H9 (cell line): ENCODE results near the gene RNF32. TPM values are rescaled to one million over a fixed set of nuclear protein-coding genes. Genes with fewer than 3 reads are reported as not detected.

Experiments
- DNase-seq: peaks from one replicate; pipeline ENCODE4 v3.0.0-alpha.2; 2017
- H2AFZ ChIP-seq: one replicate; pipeline ENCODE4 v1.6.1; 2013; ENCODE audit warnings: mild to moderate bottlenecking, low read length, control low read depth, moderate library complexity
- H2AK5ac ChIP-seq: 2 replicates; pipeline ENCODE4 v1.6.1; 2013; ENCODE audit warnings: low read length, control low read depth, mixed read lengths; ENCODE audit not compliant: insufficient read length
- H2BK120ac ChIP-seq: one replicate; pipeline ENCODE4 v1.6.1; 2013; ENCODE audit warnings: low read depth, mild to moderate bottlenecking, low read length, control low read depth, inconsistent platforms; ENCODE audit not compliant: poor library complexity, severe bottlenecking
- H2BK12ac ChIP-seq: 2 replicates; pipeline ENCODE4 v1.6.1; 2013; ENCODE audit warnings: low read length, control low read depth, mixed read lengths, low read depth; ENCODE audit not compliant: insufficient read length
- H2BK15ac ChIP-seq: 2 replicates; pipeline ENCODE4 v1.6.1; 2013; ENCODE audit warnings: low read depth, low read length, control low read depth
- H2BK20ac ChIP-seq: one replicate; pipeline ENCODE4 v1.6.1; 2013; ENCODE audit warnings: low read depth, mild to moderate bottlenecking, low read length, control low read depth, inconsistent platforms; ENCODE audit not compliant: poor library complexity, severe bottlenecking
- H2BK5ac ChIP-seq: 2 replicates; pipeline ENCODE4 v1.6.1; 2013; ENCODE audit warnings: low read length, control low read depth, mixed read lengths; ENCODE audit not compliant: insufficient read length
- H3K14ac ChIP-seq: 2 replicates; pipeline ENCODE4 v1.6.1; 2013; ENCODE audit warnings: low read length, control low read depth; ENCODE audit not compliant: insufficient read depth
- H3K18ac ChIP-seq: 2 replicates; pipeline ENCODE4 v1.6.1; 2013; ENCODE audit warnings: low read depth, mild to moderate bottlenecking, mixed read lengths, low read length, control low read depth; ENCODE audit not compliant: insufficient read length
- H3K23ac ChIP-seq: 2 replicates; pipeline ENCODE4 v1.6.1; 2013; ENCODE audit warnings: low read length, control low read depth, mixed read lengths, low read depth; ENCODE audit not compliant: insufficient read length
- H3K23me2 ChIP-seq: 2 replicates; pipeline ENCODE4 v1.6.1; 2013; ENCODE audit warnings: low read depth, mild to moderate bottlenecking, mixed read lengths, low read length, control low read depth; ENCODE audit not compliant: insufficient read length, poor library complexity, severe bottlenecking
- H3K27ac ChIP-seq: 2 replicates; pipeline ENCODE4 v1.5.1; 2013; ENCODE audit warnings: low read length, control low read depth, mixed read lengths, low read depth; ENCODE audit not compliant: insufficient read length
- H3K27me3 ChIP-seq: 2 replicates; pipeline ENCODE4 v1.6.1; 2013; ENCODE audit warnings: low read length, control low read depth, inconsistent platforms; ENCODE audit not compliant: insufficient read depth
- H3K4ac ChIP-seq: 2 replicates; pipeline ENCODE4 v1.6.1; 2013; ENCODE audit warnings: low read depth, mild to moderate bottlenecking, control low read depth, inconsistent platforms, low read length, moderate library complexity
- H3K4me1 ChIP-seq: 2 replicates; pipeline ENCODE4 v1.6.1; 2013; ENCODE audit warnings: low read length, control low read depth, inconsistent platforms; ENCODE audit not compliant: insufficient read depth
- H3K4me2 ChIP-seq: 2 replicates; pipeline ENCODE4 v1.6.1; 2013; ENCODE audit warnings: low read length, control low read depth, mixed read lengths; ENCODE audit not compliant: insufficient read length, insufficient read depth
- H3K56ac ChIP-seq: 2 replicates; pipeline ENCODE4 v1.6.1; 2013; ENCODE audit warnings: low read depth, mild to moderate bottlenecking, mixed read lengths, low read length, control low read depth; ENCODE audit not compliant: insufficient read length
- H3K79me1 ChIP-seq: 2 replicates; pipeline ENCODE4 v1.6.1; 2013; ENCODE audit warnings: low read depth, mild to moderate bottlenecking, moderate library complexity, low read length, control low read depth, inconsistent platforms; ENCODE audit not compliant: insufficient read depth, poor library complexity, severe bottlenecking
- H3K79me2 ChIP-seq: 2 replicates; pipeline ENCODE4 v1.6.1; 2013; ENCODE audit warnings: low read length, control low read depth, inconsistent platforms; ENCODE audit not compliant: insufficient read depth
- H3K9ac ChIP-seq: 2 replicates; pipeline ENCODE4 v1.6.1; 2013; ENCODE audit warnings: low read length, control low read depth, mixed read lengths; ENCODE audit not compliant: insufficient read length; ENCODE audit errors: extremely low read depth
- H3K9me3 ChIP-seq: one replicate; pipeline ENCODE4 v1.6.1; 2013; ENCODE audit warnings: low read depth, low read length, inconsistent platforms; ENCODE audit not compliant: control insufficient read depth
- H3T11ph ChIP-seq: one replicate; pipeline ENCODE4 v1.6.1; 2013; ENCODE audit warnings: mild to moderate bottlenecking, low read length, control low read depth, inconsistent platforms
- H4K20me1 ChIP-seq: one replicate; pipeline ENCODE4 v1.6.1; 2013; ENCODE audit not compliant: control insufficient read depth, insufficient read length, insufficient read depth
- H4K5ac ChIP-seq: 2 replicates; pipeline ENCODE4 v1.6.1; 2013; ENCODE audit warnings: low read depth, mild to moderate bottlenecking, mixed read lengths, low read length, control low read depth; ENCODE audit not compliant: insufficient read length
- H4K8ac ChIP-seq: replicated peaks from 2 replicates; pipeline ENCODE4 v1.6.1; 2013; ENCODE audit warnings: low read length, control low read depth, mixed read lengths, low read depth; ENCODE audit not compliant: insufficient read length
- H4K91ac ChIP-seq: 2 replicates; pipeline ENCODE4 v1.6.1; 2013; ENCODE audit warnings: low read depth, mild to moderate bottlenecking, moderate library complexity, mixed read lengths, low read length, control low read depth; ENCODE audit not compliant: insufficient read length
- H3K27ac Mint-ChIP-seq, 3 experiments: 2 replicates in 2 of 3; 3 replicates in 1 of 3; pipeline ENCODE4 v1.8.0; 2020 to 2021; ENCODE audit warnings: mixed read lengths in 3 of 3, mild to moderate bottlenecking in 1 of 3, moderate library complexity in 1 of 3
- H3K27me3 Mint-ChIP-seq: 2 replicates; pipeline ENCODE4 v1.8.0; 2021; ENCODE audit warnings: low read depth, mild to moderate bottlenecking, moderate library complexity, mixed read lengths
- H3K36me3 Mint-ChIP-seq, 3 experiments: 2 replicates in 2 of 3; 3 replicates in 1 of 3; pipeline ENCODE4 v1.8.0; 2020 to 2021; ENCODE audit warnings: low read depth in 3 of 3, mixed read lengths in 3 of 3; ENCODE audit not compliant: insufficient read depth in 1 of 3
- H3K4me1 Mint-ChIP-seq, 2 experiments: 2 replicates each; pipeline ENCODE4 v1.8.0; 2020; ENCODE audit warnings: mixed read lengths in 2 of 2
- H3K4me3 Mint-ChIP-seq, 2 experiments: 2 replicates in 1 of 2; 3 replicates in 1 of 2; pipeline ENCODE4 v1.8.0; 2020 to 2021; ENCODE audit warnings: mild to moderate bottlenecking in 2 of 2, mixed read lengths in 2 of 2, moderate library complexity in 1 of 2
- H3K9me3 Mint-ChIP-seq, 2 experiments: 2 replicates in 1 of 2; 3 replicates in 1 of 2; pipeline ENCODE4 v1.8.0; 2020; ENCODE audit warnings: mild to moderate bottlenecking in 2 of 2, mixed read lengths in 2 of 2, moderate library complexity in 1 of 2
- WGBS: extraction: QIAGEN DNeasy Blood & Tissue Kit; methylation state at CpG from one replicate; pipeline ENCODE4 v1.1.7; 2013; ENCODE audit warnings: missing lambda C conversion rate, low lambda C conversion rate, mixed read lengths; ENCODE audit not compliant: insufficient read length; ENCODE audit errors: extremely low coverage; 5-methylcytosine and 5-hydroxymethylcytosine counted together
- total RNA-seq: library from RNA; stranded (reverse); gene quantifications from 2 replicates; pipeline ENCODE4 v1.2.1, GENCODE V29; 2021
- TF ChIP-seq, protein P1 (sequence below): fragments of 200-600 bp; sonication (generic); conservative IDR thresholded peaks from 3 replicates; pipeline ENCODE4 v1.8.0; 2021; ENCODE audit warnings: antibody characterized with exemption, mild to moderate bottlenecking

Gene RNF32
- total RNA-seq, 1 experiment from 2014 or later, result 0.90 TPM

DNA sequence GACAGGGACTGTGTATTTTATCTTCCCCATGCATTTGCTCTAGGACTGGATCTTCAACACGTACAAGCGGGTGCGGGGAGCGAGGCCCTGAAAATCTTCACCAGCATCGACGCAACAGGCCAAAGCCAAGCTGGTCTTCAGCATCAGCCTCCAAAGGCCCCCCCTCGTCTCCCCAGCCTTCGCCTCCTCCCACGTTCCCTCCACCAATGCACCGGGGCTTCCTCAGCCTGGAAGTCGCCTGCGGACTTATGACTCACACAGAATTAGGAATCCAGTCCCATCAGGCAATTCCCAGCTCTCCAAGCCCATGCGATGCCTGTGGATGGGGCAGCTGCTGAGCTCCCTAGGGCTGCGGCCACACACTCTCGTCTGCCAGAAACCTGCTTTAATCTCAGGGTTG is 36.3 kb upstream of the RNF32 start:
- Histone ChIP-seq H3K4me1 (no peaks in the 10 kb centered on the region), H3K56ac (no peak overlapping the region), H2BK20ac (no peak overlapping the region), H3K79me2 (no peaks in the 10 kb centered on the region), H3K23ac (no peak overlapping the region), H3K4ac (no peak overlapping the region), H4K5ac (no peak overlapping the region), H2BK12ac (no peak overlapping the region), H2BK15ac (no peak overlapping the region), H4K91ac (no peak overlapping the region), H3K9ac (no peak overlapping the region), H2BK5ac (no peak overlapping the region), H3K79me1 (no peaks in the 10 kb centered on the region), H3K9me3 (no peaks in the 10 kb centered on the region), H3K18ac (no peak overlapping the region), H3K27ac (no peak overlapping the region), H3K4me2 (no peak overlapping the region), H2AK5ac (no peak overlapping the region), H3K23me2 (no peaks in the 10 kb centered on the region), H3T11ph (no peak overlapping the region), H2BK120ac (no peak overlapping the region), H3K27me3 (no peaks in the 10 kb centered on the region), H3K14ac (no peak overlapping the region; the same call in 1 of the 2 replicates), H2AFZ (no peak overlapping the region), H4K8ac (no peak overlapping the region), H4K20me1 (no peaks in the 10 kb centered on the region)
- Mint-ChIP-seq H3K27me3 (peaks cover 13% of the 10 kb centered on the region), H3K9me3 (no peaks in the 10 kb centered on the region), H3K4me3 (no peak overlapping the region), H3K36me3 (no peaks in the 10 kb centered on the region), H3K27ac (no peak overlapping the region), H3K4me1 (peaks cover 24 to 39% of the 10 kb centered on the region in 2 experiments)
- DNase-seq, result peak; percentile 56
- no CpG with 5 or more reads among the region's 15 CpGs for WGBS
- TF ChIP-seq, protein P1, sequence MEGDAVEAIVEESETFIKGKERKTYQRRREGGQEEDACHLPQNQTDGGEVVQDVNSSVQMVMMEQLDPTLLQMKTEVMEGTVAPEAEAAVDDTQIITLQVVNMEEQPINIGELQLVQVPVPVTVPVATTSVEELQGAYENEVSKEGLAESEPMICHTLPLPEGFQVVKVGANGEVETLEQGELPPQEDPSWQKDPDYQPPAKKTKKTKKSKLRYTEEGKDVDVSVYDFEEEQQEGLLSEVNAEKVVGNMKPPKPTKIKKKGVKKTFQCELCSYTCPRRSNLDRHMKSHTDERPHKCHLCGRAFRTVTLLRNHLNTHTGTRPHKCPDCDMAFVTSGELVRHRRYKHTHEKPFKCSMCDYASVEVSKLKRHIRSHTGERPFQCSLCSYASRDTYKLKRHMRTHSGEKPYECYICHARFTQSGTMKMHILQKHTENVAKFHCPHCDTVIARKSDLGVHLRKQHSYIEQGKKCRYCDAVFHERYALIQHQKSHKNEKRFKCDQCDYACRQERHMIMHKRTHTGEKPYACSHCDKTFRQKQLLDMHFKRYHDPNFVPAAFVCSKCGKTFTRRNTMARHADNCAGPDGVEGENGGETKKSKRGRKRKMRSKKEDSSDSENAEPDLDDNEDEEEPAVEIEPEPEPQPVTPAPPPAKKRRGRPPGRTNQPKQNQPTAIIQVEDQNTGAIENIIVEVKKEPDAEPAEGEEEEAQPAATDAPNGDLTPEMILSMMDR, result no peak
